Stimulated activated CD4-positive, alpha-beta T cell treated with anti-CD3 and anti-CD28 coated beads, Interleukin-4, amount 100 ng/mL, for 4 hours (primary cell): ENCODE data around the gene SIRPG.

Experiments
- DNase-seq, 2 experiments: peaks; one replicate each; pipeline ENCODE4 v3.0.0-alpha.2; 2020

The SIRPG gene

GRCh38 chr20:1588533-1589460 lies 68.8 kb downstream of the SIRPG start:
- DNase-seq, result no peak

- no peak for DNase-seq
Measured at GRCh38 chr20:1587781-1588532, 69.6 kb downstream of the SIRPG start.

GRCh38 chr20:1579488-1579887 lies 78.1 kb downstream of the SIRPG start:
- DNase-seq, result no peak
